SIG-M5 treated with dmso at 0.1 percent for 504 hours (cell line): ENCODE data around the gene KRTAP10-4.
"Not testable (repeated sequence)": the region's sequence is repeated elsewhere in the genome, so short reads cannot be mapped to it uniquely, and the experiment has no call there.

Experiments
- DNase-seq: peaks from one replicate; lab custom pipeline; 2025; ENCODE audit not compliant: unreplicated experiment; lab: John Stamatoyannopoulos, UW

The KRTAP10-4 gene, protein sequence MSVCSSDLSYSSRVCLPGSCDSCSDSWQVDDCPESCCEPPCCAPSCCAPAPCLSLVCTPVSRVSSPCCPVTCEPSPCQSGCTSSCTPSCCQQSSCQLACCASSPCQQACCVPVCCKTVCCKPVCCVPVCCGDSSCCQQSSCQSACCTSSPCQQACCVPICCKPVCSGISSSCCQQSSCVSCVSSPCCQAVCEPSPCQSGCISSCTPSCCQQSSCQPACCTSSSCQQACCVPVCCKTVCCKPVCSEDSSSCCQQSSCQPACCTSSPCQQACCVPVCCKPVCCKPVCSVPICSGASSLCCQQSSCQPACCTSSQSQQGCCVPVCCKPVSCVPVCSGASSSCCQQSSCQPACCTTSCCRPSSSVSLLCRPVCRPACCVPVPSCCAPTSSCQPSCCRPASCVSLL

DNA sequence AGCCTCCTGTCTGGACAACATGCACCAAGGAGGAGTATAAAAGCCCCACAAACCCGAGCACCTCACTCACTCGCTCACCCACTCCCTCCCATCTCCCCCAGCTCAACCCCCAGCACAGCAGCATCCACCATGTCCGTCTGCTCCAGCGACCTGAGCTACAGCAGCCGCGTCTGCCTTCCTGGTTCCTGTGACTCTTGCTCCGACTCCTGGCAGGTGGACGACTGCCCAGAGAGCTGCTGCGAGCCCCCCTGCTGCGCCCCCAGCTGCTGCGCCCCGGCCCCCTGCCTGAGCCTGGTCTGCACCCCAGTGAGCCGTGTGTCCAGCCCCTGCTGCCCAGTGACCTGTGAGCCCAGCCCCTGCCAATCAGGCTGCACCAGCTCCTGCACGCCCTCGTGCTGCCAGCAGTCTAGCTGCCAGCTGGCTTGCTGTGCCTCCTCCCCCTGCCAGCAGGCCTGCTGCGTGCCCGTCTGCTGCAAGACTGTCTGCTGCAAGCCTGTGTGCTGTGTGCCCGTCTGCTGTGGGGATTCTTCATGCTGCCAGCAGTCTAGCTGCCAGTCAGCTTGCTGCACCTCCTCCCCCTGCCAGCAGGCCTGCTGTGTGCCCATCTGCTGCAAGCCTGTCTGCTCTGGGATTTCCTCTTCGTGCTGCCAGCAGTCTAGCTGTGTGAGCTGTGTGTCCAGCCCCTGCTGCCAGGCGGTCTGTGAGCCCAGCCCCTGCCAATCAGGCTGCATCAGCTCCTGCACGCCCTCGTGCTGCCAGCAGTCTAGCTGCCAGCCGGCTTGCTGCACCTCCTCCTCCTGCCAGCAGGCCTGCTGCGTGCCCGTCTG is at the start of gene KRTAP10-4:
Gene KRTAP10-4 (plus strand): TSS at position 100 of the 827 bp plus-strand sequence. CDS start 30 bp downstream, at position 130.
- DNase-seq: not testable (repeated sequence)

DNA sequence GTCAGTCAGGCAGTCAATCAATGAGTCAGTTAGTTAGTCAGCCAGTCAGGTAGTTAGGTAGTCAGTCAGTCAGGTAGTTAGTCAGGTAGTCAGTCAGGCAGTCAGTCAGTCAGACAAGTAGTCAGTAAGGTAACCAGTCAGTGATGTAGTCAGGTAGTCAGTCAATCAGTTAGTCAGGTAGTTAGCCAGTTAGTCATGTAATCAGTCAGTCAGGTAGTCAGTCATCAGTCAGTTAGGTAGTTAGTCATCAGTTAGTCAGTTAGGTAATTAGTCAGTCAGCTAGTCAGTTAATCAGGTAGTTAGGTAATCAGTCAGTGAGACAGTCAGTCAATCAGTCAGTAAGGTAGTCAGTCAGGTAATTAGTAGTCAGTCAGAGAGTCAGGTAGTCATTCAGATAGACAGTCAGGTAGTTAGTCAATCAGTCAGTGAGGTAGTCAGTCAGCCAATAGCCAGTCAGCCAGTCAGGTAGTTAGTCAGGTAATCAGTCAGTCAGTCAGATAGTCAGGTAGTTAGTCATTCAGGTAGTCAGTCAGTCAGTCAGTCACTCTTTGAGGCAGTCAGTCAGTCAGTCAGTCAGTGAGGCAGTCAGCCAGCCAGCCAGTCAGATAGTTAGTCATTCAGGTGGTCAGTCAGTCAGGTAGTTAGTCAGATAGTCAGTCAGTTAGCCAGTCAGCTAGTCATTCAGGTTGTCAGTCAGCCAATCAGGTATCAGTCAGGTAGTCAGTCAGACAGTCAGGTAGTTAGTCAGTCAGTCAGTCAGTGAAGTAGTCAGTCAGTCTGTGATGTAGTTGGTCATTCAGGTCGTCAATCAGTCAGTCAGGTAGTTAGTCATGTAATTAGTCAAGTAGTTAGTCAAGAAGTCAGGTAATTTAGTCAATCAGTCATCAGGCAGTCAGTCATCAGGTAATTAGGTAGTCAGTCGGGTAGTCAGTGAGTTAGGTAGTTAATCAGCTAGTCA is 48.8 kb upstream of the KRTAP10-4 start:
- no peak for DNase-seq

DNA sequence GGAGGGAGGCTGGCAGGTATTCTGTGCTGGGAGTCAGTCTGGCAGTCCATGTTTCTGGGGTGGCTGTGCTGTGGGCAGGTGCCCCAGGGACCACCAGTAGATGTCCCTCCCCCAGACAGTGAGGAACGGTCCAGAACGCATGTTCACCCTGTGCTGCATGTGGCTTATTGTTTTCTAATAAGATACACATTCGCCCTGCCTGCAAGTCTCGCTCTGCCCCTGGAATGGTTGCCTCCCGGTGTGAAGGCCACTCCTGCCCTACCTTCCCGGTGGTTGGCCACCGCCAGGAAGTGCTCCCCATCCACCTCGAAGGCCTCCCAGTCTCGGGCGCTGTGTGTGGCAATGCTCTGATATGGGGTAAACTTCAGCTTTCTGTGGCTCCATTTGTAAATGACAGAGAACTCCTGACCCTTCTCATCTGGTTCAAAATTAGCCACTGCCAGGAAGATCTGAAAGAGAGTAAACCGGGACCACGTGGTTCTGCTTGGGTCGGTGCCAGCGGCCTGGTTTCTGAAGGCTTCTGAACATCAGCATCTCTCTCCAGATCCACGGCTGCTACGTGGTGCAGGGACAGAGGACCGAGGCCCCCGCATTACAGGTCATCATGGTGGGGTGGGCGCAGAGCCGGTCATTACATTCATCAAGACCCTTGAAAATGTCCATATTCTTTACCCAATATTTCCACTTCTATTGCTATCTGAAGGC is 48.0 kb upstream of the KRTAP10-4 start:
- DNase-seq: no peak

DNA sequence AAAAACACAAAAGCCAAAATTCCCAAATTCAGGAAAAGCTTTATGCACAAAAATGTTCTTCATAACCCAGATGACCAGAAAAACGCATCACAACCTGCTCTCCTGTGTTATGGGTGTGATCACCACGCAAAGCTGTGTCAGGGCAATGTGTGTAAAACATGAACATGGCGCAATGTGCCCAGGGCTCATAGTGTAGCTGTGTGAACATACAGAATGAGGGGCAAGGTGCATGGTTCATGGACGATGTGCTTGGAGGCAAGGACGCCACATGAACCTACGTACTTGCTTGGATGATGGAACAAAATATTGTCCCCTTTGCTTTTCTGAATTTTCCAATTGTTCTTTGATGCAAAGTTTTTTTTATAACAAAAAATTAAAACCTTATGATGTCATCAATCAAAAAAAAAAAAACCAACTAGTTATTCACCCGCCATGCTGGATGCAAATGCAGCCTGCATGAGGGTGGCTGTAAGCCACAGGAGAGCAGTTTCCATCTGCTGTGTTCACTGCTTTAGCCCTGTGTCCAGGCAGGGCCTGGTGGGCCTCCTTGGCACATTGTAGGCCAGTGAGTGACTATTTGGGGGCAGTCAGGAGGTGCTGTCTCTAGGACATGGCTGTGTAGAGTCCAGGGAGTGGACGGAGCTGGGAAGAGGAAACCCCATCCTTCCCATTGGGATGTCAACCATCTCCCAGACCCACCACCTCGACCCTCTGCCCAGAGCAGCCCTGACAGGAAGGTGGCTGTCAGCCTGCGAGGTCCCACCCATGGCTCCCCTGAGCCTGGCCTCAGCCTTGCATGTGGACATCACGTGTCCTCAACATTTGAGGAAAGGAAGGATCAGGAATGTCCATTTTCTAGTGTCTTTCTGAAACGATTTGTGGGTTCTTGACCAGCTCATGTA is 47.2 kb upstream of the KRTAP10-4 start:
- DNase-seq: no peak

DNA sequence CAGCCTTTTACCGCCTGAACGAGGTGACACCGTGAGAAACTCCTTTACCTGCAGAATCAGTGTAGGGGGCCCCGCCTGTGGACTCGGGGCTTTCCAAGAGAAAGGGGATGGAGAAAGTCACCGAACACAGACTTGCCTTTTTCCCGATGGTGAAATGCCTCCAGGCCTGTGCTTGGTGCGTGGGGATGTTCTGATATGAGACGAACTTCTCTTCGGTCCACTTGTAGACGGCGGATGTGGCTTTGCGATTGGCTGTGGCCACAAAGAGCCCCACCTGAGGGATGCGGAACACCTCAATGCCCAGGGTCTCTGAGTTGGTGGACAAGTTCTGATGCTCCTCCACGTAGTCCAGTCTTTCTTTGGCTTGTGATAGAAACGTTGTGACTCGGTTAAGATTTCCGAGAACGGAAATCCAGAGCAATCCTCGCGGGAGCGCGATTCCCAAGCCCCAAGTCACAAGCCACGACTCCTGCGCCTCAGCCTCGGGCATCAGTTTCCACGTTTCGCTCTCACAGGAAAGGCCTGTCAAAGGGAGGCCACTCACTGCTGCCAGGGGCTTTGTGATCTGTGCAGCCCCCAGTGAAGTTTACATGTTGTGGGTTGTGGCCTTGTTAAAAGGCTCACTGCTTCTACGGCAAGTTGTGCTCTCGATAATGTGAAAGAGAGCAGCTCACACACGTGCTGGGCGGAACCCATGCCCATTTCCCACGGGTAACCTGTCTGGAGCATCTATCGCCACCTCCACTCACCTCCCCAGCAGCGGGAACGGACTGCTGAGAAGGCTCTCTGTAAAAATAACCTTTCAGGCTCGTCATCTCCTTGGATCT is 46.2 kb upstream of the KRTAP10-4 start:
- no peak for DNase-seq

DNA sequence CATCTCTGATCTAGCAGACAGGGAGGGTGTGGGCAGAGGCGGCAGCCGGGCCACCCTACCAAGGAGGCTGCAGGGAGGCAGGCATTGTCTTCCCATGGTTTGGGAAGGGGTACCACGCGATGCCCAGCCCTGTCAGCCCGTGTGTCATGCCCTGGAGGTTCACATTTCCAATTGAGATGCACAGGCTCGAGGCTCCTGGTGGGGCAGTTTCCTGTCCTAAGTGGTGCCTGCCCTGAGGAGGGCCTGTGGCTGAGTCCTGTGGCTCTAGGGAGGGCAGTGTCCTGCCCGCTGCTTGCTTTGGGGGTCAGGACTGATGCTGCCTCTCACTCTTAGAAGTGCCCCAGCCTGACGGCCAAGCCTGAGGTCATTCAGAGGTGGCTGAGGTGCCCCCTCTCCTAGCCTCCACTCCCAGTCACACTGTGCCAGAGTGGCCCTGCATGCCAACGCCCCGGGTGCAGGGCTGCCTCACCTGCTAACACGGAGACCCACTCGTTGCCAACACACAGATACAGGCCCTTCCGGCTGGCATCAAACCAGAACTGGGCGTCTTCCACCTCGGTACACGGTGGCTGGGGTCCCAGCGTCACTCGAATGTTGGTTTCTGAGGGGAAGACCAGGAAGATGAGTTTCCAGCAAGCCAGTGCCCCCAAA is 45.4 kb upstream of the KRTAP10-4 start:
- DNase-seq: no peak

DNA sequence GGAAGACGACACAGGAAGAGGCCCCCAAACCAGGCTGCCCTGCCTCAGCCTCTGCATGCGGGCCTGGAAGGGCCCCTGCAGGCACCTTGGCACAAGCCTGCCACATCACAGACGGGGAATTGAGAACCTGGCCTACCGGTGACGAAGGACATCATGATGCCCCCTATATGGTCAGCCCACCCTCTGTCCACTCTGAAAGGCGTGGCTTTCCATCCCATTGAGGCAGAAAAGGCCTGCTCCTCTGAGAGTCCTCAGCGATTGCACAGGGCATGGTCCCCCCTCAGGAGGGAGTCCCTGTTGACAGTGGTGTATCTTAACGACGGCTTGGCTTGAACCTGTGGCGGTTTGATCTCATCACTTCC is 44.9 kb upstream of the KRTAP10-4 start:
- DNase-seq: no peak

DNA sequence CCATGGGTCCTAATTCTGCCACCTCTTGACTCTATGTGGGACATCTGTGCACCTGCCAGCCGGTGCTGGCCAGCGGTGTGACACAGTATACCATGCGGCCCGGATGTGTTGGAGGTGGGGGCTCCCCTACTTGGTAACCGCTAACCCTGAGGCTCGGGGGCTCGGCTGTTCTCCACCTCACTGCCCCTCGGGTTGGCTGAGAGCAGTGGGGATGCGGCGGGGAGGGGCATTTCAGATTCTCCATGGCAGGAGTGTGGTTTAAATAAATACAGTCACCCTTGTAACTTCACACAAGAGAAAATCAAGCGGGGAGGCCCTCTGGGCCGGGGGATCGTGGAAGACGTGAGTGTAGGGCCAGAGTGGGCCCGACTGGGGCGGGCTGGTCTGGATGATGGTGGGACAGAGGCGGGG is 44.5 kb upstream of the KRTAP10-4 start:
- no peak for DNase-seq

DNA sequence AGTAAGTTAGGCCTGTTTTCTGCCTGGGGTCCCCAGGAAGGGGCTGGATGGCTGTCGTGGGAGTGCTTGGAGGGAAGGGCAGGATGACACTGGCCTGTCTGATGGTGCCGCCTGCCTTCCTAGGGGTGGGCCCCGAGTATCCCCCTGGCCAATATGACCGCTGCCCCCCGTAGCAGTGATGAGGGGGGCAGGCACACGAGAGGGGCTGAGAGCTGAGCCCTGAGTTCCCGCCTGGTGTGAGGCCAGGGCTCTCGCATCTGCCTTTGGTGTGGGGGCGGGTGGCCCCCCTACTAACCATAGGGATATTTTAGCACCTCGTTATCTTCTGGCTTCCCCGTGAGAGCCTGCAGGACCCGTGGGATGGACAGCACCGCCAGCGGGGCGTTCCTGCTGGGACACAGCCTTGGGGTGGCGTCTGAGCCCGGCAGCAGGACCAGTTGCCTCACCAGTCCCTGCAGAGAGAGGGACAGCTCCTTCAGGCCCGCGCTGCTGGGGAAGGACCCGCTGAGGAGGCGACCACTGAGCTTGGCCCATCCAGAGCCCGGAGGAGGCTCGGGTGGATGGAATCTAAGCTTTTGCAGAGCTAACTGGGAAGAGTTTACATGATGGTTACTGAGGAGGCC is 43.9 kb upstream of the KRTAP10-4 start:
- DNase-seq: no peak

DNA sequence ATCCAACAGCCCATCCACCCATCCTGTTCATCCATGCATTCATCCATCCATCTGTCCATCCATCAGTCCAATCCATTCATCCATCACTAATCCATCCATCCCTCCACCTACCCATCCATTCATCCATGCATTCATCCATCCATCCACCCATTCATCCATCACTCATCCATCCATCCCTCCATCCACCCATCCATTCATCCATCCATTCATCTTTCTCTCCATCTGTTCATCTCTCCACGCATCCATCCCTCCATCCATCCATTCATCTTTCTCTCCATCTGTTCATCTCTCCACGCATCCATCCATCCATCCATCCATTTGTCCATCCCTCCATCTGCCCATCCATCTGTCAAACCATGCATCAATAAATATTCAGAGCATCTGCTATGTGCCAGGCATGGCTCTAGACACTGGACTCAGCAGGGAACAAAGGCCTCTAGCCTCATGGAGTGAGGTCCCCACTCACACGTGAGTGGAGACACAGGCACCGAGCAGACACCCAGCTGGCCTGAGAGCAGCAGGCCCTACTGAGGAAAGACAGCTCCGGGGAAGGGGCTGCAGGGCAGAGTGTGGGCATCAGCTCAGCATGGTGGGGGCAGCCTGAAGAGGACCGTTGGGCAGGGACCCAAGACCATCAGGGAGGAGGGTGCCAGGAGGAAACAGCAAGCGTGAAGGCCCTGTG is 43.2 kb upstream of the KRTAP10-4 start:
- no peak for DNase-seq

DNA sequence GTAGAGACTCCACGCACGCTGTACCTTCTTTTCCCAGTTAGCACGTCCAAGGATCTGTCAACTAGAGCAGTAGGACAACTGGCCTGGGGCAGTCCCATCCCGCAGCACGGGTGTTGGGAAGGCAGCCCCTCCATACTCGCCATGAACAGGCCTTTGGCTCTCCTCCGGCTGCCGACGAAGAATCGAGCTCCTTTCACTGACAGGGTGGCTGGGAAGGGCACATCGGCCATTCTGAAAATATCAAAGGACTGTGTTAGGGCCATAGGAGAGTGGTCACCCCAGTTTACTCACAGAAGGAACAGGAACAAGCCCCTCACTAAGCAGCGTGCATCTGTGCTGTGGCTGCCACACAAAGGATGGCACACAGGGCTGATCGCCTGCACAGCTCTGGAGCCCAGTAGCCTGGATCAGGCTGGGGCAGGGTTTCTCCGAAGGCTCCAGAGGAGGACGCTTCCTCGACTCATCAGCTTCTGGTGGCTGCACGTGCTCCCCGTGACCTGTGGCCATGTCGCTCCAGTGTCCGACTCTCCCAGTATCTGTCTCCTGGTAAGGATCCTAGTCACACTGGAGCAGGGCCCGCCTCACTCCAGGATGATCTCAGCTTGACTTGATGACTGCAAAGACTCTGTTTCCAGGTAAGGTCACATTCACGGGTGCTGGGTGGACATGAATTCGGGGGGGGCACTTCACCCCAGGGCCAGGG is 42.5 kb upstream of the KRTAP10-4 start:
- no peak for DNase-seq

DNA sequence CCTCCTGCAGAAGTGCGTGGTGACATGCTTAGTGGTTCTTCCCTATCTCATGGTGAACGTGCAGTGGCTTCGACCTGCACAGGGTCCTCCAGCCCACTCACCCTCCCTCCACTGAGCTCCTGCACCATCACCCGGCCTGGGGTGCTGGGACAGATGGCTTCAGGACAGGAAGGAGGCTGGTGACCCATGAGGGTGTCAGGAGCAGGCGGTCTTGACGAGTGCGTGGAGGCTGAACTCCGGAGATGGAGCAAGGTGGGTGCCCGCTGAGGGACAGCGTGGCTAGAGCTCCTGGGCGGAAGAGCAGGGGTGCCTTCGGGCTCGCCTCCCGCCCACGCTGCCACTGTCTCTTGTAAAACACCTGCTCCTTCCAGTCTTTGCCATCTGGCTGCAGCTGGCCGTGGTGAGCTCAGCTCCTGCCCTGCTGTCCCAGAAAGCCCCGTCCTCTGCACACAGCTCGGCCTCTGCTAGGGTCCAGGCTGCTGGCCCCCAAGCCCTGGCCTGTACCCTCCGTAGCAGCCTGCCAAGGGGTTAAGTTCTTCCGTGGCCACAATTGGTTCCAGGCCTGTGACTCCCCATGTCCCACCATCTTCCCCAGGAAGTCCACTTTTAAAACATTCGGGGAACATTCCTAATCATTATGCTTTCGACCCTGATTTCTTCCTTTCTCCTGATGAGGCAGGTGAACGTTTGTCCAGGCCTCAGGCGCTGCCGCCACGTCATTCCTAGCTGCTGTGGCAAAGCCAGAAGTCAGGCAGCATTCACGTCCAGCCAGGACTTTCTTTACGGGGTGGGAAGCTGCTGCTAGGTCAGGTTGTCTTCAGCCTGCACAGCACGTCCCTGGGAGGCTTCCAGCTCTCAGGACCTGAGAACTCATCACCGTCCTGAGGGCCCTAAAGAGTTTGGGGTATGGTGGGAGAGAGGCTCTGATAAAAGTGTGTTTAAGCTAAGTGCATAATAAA is 41.6 kb upstream of the KRTAP10-4 start:
- DNase-seq: no peak

DNA sequence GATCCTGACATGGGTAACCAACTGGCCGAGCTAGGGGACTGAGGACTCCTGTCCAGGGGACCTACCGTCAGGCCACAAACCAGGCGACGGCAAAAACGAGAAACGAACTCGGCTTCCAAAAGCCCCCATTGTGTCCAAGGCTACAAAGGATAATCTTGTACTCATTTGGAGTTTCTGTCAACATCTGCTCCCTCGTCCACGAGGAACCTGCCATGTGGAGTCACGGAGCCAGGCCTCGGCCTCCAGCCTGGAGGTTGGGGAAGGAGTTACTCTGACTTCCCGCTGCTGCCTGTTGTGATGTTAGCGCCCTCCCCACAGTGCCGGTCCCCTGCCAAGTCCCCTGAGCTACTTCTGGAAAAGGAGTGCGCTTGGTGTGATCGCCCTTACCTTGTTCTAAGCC is 40.8 kb upstream of the KRTAP10-4 start:
- no peak for DNase-seq

DNA sequence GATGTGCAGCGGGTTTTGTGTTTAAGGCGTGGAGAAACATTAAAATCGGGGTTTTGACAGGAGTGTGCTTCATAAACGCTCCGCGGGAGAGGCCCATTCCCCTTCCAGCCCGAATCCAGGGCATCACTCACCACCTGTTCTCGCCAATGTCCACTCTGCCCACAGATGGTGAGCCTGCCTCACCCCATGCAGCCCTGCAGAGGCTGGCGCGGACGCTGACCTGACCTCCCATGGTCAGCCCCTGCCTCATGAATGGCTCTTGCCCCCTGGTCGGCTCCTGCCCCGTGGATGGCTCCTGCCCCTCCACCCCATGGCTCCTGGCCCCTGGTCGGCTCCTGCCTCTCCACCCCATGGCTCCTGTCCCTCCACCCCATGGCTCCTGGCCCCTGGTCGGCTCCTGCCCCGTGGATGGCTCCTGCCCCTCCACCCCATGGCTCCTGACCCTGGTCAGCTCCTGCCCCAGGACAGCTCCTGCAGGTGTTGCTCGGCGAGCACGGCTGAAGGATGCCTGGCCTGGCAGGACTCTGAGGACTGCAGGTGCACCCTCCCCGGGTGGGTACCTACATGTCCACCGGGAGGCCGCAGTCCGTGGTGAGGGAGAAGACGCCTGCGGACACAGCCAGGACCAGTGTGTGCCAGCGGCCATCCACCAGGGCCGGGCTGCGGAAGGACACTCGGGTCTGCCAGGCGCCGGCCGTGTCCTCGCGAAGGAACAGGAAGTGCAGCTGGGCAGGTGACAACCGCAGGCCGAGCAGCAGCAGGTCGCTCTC is 40.2 kb upstream of the KRTAP10-4 start:
- DNase-seq: no peak
